ENCODE measurements around the gene CALM1.
"Not testable (repeated sequence)": the region's sequence is repeated elsewhere in the genome, so short reads cannot be mapped to it uniquely, and the experiment has no call there.

The CALM1 gene

DNA sequence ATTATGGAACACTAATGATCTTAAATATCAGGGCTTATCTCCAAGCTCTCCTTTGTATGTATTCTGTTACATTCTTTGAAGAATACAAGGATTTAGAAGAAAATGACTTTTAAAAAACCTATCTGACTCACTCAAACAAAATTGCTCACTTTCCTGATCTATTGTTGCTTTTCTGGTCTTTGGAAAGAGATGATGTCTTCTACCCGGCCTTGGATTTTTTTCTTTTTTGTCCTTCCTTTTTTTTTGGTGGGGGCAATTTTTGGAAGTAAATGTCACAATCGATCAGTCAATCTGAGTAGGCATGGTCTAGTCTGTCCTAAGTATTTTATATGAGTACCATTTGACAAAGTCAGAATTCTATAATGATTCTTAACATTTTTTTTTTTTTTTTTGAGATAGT lies 10.5 kb upstream of the CALM1 start:
- Histone ChIP-seq H3K4me1 (ENCODE audit: control insufficient read depth, insufficient read depth, low read length) (peaks cover 44% of the 10 kb centered on the region), H3K4me2 (ENCODE audit: low read length) (no peak overlapping the region), H3K27me3 (ENCODE audit: control insufficient read depth, insufficient read depth, low read length) (no peaks in the 10 kb centered on the region), H3K36me3 (ENCODE audit: insufficient read depth, low read length) (no peaks in the 10 kb centered on the region), H3K4me3 (ENCODE audit: low read length) (no peak overlapping the region), H3K9me3 (replicated peaks; ENCODE audit: low read length) (no peaks in the 10 kb centered on the region), H3K9ac (ENCODE audit: low read depth, low read length) (no peak overlapping the region)

DNA sequence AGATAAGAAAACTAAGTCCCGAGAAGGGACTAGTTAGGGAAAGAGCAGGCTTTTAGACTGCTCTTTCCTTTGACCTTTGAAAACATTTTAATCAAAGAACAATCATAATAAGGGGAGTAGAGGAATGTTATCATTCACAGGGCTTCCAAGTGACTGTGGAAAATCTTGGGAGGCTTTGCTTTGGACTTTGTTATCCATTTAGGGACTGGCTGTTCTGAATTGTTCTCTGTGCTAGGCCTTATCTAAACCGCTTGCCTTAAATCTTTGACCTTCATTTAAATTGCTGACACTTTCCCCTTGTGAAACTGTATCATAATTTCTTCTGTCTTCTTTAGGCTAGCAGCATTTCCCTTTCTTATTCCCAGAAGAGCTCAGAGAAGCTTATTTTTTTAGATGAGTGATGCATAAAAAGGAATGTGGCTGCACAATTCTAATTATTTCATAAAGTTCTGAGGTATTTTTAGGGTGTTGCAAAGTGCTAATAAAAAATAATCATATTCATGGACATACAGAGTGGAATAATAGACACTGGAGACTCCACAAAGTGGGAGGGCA lies 9.5 kb upstream of the CALM1 start:
- no peaks in the 10 kb centered on the region for H3K9me3 ChIP-seq (replicated peaks; ENCODE audit: low read length)
- no peak overlapping the region for H3K4me3 ChIP-seq (ENCODE audit: low read length)
- H3K4me2 ChIP-seq (ENCODE audit: low read length), result no peak overlapping the region

DNA sequence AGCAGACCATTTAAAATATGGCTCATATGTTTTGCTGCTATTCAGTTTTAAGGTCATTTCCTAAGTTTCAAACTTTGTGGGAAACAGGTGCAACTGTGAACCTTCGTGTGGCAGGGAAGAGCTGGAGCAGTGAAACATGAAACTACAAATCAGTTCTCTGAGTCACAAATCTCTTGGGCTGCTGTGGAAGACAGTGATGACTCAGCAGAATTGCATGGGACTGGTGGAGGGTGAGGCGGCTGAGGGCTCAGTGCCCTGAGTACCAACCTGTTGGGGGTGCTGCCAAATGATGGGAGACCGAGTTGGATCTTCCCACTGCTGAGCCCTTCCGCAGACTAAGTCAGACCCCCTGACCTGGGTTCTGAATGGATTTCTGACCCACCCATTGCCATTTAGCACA lies 8.4 kb upstream of the CALM1 start:
- Histone ChIP-seq H3K4me3 (ENCODE audit: low read length) (no peak overlapping the region), H3K27me3 (ENCODE audit: control insufficient read depth, insufficient read depth, low read length) (no peaks in the 10 kb centered on the region), H3K4me2 (ENCODE audit: low read length) (no peak overlapping the region), H3K9me3 (replicated peaks; ENCODE audit: low read length) (no peaks in the 10 kb centered on the region), H3K9ac (ENCODE audit: low read depth, low read length) (no peak overlapping the region), H3K36me3 (ENCODE audit: insufficient read depth, low read length) (no peaks in the 10 kb centered on the region), H3K4me1 (ENCODE audit: control insufficient read depth, insufficient read depth, low read length) (peaks cover 33% of the 10 kb centered on the region)

More for the DNA sequence above, 9.5 kb upstream of the CALM1 start:
- H3K4me1 ChIP-seq (ENCODE audit: control insufficient read depth, insufficient read depth, low read length), result peaks cover 35% of the 10 kb centered on the region
- no peaks in the 10 kb centered on the region for H3K27me3 ChIP-seq (ENCODE audit: control insufficient read depth, insufficient read depth, low read length)
- no peak overlapping the region for H3K9ac ChIP-seq (ENCODE audit: low read depth, low read length)
- no peaks in the 10 kb centered on the region for H3K36me3 ChIP-seq (ENCODE audit: insufficient read depth, low read length)

DNA sequence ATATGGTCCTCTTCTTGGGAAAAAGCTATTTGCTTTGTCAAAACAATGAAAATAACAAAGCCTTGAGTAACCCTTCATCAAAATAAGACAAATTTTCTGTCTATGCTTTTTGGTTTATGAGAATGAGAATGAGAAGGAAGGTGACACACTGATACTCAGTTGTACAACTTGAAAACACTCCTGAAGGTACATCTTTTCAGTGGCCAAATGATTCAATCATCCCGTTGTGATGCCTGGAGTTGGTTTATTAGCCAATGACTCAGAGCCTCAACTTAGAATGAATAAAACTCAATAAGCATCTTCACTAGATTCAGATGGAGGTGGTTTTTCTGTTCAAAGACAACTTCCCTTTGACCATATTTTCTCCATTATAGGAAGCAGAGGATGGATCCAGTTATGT lies 7.8 kb upstream of the CALM1 start:
- peaks cover 28% of the 10 kb centered on the region for H3K4me1 ChIP-seq (ENCODE audit: control insufficient read depth, insufficient read depth, low read length)
- H3K4me2 ChIP-seq (ENCODE audit: low read length), result no peak overlapping the region
- no peaks in the 10 kb centered on the region for H3K27me3 ChIP-seq (ENCODE audit: control insufficient read depth, insufficient read depth, low read length)
- H3K4me3 ChIP-seq (ENCODE audit: low read length), result no peak overlapping the region
- no peak overlapping the region for H3K9ac ChIP-seq (ENCODE audit: low read depth, low read length)
- no peaks in the 10 kb centered on the region for H3K36me3 ChIP-seq (ENCODE audit: insufficient read depth, low read length)
- no peaks in the 10 kb centered on the region for H3K9me3 ChIP-seq (replicated peaks; ENCODE audit: low read length)

DNA sequence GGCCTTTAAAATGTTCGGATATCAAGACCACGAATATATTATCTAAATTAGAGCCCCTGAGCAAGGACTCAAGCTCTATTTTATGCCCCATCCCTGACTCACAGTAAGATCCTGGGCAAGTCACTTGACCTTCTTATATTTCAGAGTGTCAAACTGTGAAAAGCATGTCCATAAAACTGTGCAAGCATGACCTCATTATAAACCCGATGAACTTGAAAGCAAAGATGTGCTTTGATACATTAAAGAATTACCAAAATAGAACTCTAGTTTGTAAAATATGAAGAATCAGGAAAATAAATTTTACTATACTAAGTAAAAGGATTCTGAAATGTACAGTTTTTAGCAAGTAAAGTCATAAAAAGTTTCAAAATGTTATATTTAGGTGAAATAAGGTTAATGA lies 2.9 kb upstream of the CALM1 start:
- peaks cover 14% of the 10 kb centered on the region for H3K4me1 ChIP-seq (ENCODE audit: control insufficient read depth, insufficient read depth, low read length)
- no peak overlapping the region for H3K4me3 ChIP-seq (ENCODE audit: low read length)
- H3K9ac ChIP-seq (ENCODE audit: low read depth, low read length), result no peak overlapping the region
- H3K36me3 ChIP-seq (ENCODE audit: insufficient read depth, low read length), result no peaks in the 10 kb centered on the region
- no peak overlapping the region for H3K4me2 ChIP-seq (ENCODE audit: low read length)
- H3K9me3 ChIP-seq (replicated peaks; ENCODE audit: low read length), result no peaks in the 10 kb centered on the region
- no peaks in the 10 kb centered on the region for H3K27me3 ChIP-seq (ENCODE audit: control insufficient read depth, insufficient read depth, low read length)

DNA sequence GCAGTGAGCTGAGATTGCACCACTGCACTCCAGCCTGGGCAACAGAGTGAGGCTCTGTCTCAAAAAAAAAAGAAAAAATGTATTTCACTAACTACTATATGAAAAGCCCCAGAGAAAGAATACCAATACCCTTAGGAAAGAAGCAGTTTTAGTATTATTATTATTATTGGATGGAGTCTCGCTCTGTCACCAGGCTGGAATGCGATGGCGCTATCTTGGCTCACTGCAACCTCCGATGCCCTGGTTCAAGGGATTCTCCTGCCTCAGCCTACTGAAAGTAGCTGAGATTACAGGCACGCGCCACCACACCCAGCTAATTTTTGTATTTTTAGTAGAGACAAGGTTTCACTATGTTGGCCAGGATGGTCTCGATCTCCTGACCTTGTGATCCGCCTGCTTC lies 2.0 kb upstream of the CALM1 start:
- not testable (repeated sequence) for H3K9ac ChIP-seq (ENCODE audit: low read depth, low read length); H3K36me3 ChIP-seq (ENCODE audit: insufficient read depth, low read length); H3K4me3 ChIP-seq (ENCODE audit: low read length); H3K9me3 ChIP-seq (replicated peaks; ENCODE audit: low read length); H3K4me2 ChIP-seq (ENCODE audit: low read length); H3K27me3 ChIP-seq (ENCODE audit: control insufficient read depth, insufficient read depth, low read length)
- peaks cover 16% of the 10 kb centered on the region for H3K4me1 ChIP-seq (ENCODE audit: control insufficient read depth, insufficient read depth, low read length)

DNA sequence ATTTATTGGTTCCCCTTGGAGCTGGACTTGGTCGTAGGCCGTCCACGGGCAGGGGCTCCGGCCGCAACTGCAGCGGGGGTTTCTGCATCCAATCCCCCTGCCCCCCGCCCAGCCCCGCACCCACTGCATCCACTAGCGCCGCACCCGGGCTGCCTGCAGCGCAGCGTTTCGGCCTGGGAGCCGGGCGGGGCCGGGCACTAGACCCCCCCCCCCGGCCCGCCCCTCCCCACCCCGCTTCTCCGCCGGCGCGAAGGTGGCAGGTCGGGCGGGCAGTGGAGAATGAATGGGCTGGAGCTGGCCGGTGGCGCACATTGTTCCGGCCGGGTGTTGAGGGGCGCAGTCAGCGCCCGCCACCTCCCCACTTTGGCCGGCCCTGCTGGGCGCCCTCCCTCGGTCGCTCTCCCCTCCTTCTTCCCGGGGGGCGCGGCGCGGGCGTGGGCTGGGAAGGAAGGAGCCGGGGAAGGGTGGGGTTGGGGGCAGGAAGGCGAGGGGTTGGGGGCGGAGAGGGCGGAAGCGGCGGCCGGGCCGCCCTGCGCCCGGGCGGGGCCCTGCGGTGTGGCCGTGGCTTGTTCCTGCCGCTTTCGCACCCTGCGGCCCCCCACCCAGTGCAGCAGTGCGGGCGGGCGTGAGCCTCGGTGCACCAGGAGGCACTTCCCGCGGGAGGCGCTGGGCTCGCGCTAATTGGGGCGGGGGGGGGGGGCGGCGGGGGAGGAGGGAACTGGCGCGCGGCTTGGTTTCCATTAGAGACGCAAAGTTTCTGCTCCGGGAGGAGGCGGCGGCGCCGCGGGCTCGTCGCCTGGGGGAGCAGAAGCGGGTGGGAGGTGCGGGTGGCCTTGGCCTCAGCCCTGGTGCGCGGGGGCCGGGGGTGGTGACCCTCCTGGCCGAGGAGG lies 841 bp downstream of the CALM1 start:
- Histone ChIP-seq H3K9ac (ENCODE audit: low read depth, low read length) (peak overlapping the region; percentile 85), H3K27me3 (ENCODE audit: control insufficient read depth, insufficient read depth, low read length) (no peaks in the 10 kb centered on the region), H3K4me1 (ENCODE audit: control insufficient read depth, insufficient read depth, low read length) (peaks cover 21% of the 10 kb centered on the region), H3K4me3 (ENCODE audit: low read length) (peak overlapping the region; percentile 98), H3K36me3 (ENCODE audit: insufficient read depth, low read length) (peaks cover 26% of the 10 kb centered on the region), H3K4me2 (ENCODE audit: low read length) (peak overlapping the region; percentile 98), H3K9me3 (replicated peaks; ENCODE audit: low read length) (no peaks in the 10 kb centered on the region)

DNA sequence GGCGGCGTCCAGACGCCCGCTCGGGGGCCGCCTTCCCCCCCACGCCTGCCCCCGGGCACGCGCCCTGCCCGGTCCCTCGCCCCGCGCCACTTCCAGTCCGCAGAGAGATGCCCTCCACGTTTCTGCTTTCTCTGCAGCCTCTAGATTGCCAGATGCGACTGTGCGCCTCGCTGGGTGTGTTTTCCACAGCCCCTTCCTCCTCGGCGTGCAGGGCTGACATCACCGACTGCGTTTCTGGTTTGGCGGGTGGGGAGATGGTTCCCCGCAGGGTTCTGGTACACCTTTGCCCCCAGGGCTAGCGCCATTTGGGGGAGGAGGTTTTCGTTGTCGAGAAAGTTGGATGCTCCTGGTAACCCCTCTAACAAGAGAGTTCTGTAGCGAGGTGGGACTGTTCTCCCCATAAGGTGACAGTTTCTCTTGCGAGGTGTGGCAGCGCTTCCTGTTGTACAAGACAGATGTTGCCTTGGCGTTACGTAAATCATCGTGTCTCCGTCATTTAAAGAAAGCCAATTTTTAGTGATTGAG lies 1.5 kb downstream of the CALM1 start:
- Histone ChIP-seq H3K9me3 (replicated peaks; ENCODE audit: low read length) (no peaks in the 10 kb centered on the region), H3K4me3 (ENCODE audit: low read length) (peak overlapping the region; percentile 98), H3K9ac (ENCODE audit: low read depth, low read length) (peak overlapping the region; percentile 85), H3K4me2 (ENCODE audit: low read length) (peak overlapping the region; percentile 98), H3K36me3 (ENCODE audit: insufficient read depth, low read length) (peaks cover 33% of the 10 kb centered on the region), H3K4me1 (ENCODE audit: control insufficient read depth, insufficient read depth, low read length) (peaks cover 21% of the 10 kb centered on the region), H3K27me3 (ENCODE audit: control insufficient read depth, insufficient read depth, low read length) (no peaks in the 10 kb centered on the region)

DNA sequence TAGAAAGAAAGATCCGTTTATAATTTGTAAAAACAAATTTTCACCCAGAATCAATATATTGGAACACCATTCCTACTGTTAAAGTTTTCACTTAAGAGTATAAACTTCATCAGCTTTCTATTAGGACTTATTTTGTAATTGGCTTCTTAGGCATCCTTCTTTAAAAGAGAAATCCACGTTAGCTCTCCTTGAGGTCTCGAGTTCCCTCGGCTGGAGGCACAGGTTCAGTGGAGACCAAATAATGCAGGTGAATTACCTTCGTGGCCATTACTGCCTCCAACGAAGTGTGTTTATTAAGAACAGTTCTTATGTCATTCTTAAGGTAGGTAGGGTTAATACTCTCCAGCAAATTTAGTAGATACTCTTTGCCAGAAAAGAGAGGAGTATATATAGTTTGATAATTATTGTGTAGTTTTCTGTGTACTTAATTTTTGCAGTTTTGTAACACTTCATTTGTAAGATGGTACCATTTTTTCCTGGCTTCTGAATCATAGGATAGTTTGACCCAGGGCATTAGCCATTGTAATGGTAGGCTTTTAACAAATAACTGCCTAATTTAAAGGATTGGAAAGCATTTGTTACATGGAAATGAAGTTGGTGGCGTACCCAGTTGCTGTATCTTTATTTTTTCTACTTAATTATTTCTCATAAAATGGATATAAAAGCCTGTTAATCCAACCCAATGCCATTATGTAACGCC lies 2.2 kb downstream of the CALM1 start:
- peak overlapping the region; percentile 98 for H3K4me3 ChIP-seq (ENCODE audit: low read length)
- peak overlapping the region; percentile 85 for H3K9ac ChIP-seq (ENCODE audit: low read depth, low read length)
- H3K27me3 ChIP-seq (ENCODE audit: control insufficient read depth, insufficient read depth, low read length), result no peaks in the 10 kb centered on the region
- peaks cover 21% of the 10 kb centered on the region for H3K4me1 ChIP-seq (ENCODE audit: control insufficient read depth, insufficient read depth, low read length)
- peaks cover 39% of the 10 kb centered on the region for H3K36me3 ChIP-seq (ENCODE audit: insufficient read depth, low read length)
- peak overlapping the region; percentile 98 for H3K4me2 ChIP-seq (ENCODE audit: low read length)
- H3K9me3 ChIP-seq (replicated peaks; ENCODE audit: low read length), result no peaks in the 10 kb centered on the region

DNA sequence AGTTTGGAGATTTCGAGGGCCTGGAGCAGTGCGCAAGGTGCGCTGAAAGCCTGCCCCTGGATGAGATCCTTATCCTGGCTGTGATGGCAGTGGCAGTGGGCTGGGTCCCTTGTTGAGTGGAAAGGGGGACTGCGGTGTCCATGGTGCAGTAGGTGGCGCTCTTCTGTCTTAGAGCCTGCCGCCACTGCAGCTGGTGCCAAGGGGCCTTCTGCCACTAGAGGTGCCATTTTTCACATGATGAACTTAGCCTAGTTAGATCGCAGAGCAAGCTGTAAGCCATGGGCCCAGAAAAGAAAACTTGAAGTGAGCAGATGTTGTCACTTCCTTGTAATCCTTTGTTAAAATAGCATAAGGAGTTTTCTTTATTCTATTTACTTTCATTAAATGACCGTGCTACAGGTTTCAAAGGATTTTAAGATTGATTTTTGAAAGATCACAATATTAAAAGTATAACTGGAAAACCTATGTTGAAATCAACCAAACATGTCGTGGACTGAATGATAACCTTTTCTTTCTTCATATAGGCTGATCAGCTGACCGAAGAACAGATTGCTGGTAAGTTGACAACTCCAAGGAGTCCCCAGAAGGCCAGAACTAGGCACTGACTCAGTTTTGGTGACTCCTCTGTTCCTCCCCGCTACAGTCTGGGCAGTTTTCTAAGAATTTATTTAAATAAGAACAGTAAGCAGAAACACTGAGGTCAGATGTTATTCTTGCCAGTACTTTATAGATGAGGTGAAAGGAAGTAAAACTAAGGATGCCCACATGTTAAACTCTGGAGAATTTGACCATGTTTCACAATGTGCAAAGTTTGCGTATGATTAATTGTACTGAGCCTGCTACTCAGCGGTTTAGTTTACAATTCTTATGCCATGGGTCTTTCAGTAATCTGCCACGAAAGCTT lies 3.0 kb downstream of the CALM1 start:
- H3K27me3 ChIP-seq (ENCODE audit: control insufficient read depth, insufficient read depth, low read length), result no peaks in the 10 kb centered on the region
- peaks cover 21% of the 10 kb centered on the region for H3K4me1 ChIP-seq (ENCODE audit: control insufficient read depth, insufficient read depth, low read length)
- H3K9me3 ChIP-seq (replicated peaks; ENCODE audit: low read length), result no peaks in the 10 kb centered on the region
- H3K9ac ChIP-seq (ENCODE audit: low read depth, low read length), result peak overlapping the region; percentile 85
- H3K4me2 ChIP-seq (ENCODE audit: low read length), result peak overlapping the region; percentile 98
- peaks cover 47% of the 10 kb centered on the region for H3K36me3 ChIP-seq (ENCODE audit: insufficient read depth, low read length)
- H3K4me3 ChIP-seq (ENCODE audit: low read length), result peak overlapping the region; percentile 98

All from skeletal muscle satellite cell (primary cell).